H1 (cell line): ENCODE results near the gene ERP29. TPM values are rescaled to one million over a fixed set of nuclear protein-coding genes. Genes with fewer than 3 reads are reported as not detected.

Experiments used
- CTBP2 ChIP-seq: IDR thresholded peaks from 2 replicates; pipeline ENCODE4 v1.7.0; 2011; ENCODE audit warnings: borderline replicate concordance, mild to moderate bottlenecking, moderate library complexity, mixed read lengths, low read length; ENCODE audit not compliant: insufficient read depth, insufficient read length
- FOSL1 ChIP-seq: IDR thresholded peaks from 2 replicates; pipeline ENCODE4 v1.6.1; 2011; ENCODE audit warnings: mild to moderate bottlenecking, low read depth, low read length, moderate library complexity; ENCODE audit not compliant: insufficient read depth
- HDAC2 ChIP-seq, 2 experiments: fragments of 300-600 bp in 1 of 2; sonication (generic) in 1 of 2; IDR thresholded peaks; 2 replicates each; pipeline ENCODE4 v1.6.1; 2011 to 2012; ENCODE audit warnings: low read depth in 2 of 2, low read length in 2 of 2, mild to moderate bottlenecking in 2 of 2, moderate library complexity in 2 of 2, borderline replicate concordance in 1 of 2, inconsistent platforms in 1 of 2
- KDM4A ChIP-seq: IDR thresholded peaks from one replicate; pipeline ENCODE4 v1.7.1; 2012; ENCODE audit warnings: low read depth, mild to moderate bottlenecking, moderate library complexity, low read length, inconsistent platforms; ENCODE audit not compliant: severe bottlenecking
- RNF2 ChIP-seq: fragments of 200-900, 300-1000 bp; sonication (generic); IDR thresholded peaks from 2 replicates; pipeline ENCODE4 v1.7.1; 2016; ENCODE audit warnings: borderline replicate concordance, low read depth, mild to moderate bottlenecking, antibody characterized with exemption, low read length; ENCODE audit not compliant: poor library complexity, severe bottlenecking; ENCODE audit errors: missing control alignments
- RXRA ChIP-seq: IDR thresholded peaks from 2 replicates; pipeline ENCODE4 v1.6.1; 2011; ENCODE audit warnings: low read depth, mild to moderate bottlenecking, low read length, moderate library complexity; ENCODE audit not compliant: insufficient read depth
- polyA plus RNA-seq, 7 experiments: library from polyadenylated mRNA; depleted of rRNA in 3 of 7; stranded (reverse) in 5 of 7; unstranded in 2 of 7; fragments of >200 nt in 5 of 7; fragments of 200-250 nt in 2 of 7; gene quantifications; 1 replicate in 5 of 7; 2 replicates in 1 of 7; 4 replicates in 1 of 7; pipeline versions ENCODE4 v1.2.1 to v1.2.3, GENCODE V29; 2011 to 2013; ENCODE audit warnings: missing spikeins in 2 of 7, mixed read lengths in 2 of 7
- total RNA-seq: library from RNA; stranded (reverse); fragmentation: NEBNext Ultra II Directional; extraction: Animal tissue kit (Norgen Biotek cat#: 25700); gene quantifications from 2 replicates; pipeline ENCODE4 v1.2.1, GENCODE V29; 2021
- TF ChIP-seq, protein P1 (sequence below): fragments of 300-600 bp; sonication (generic); IDR thresholded peaks from 2 replicates; pipeline ENCODE4 v1.7.1; 2012; ENCODE audit warnings: low read length, moderate library complexity, mild to moderate bottlenecking, inconsistent platforms; ENCODE audit not compliant: insufficient replicate concordance

The ERP29 gene
- total and polyA plus RNA-seq, 2 of the 8 experiments (the other 6 are each of a cell fraction or from before 2014, with no cell fraction given): 88.7 to 171 TPM

DNA sequence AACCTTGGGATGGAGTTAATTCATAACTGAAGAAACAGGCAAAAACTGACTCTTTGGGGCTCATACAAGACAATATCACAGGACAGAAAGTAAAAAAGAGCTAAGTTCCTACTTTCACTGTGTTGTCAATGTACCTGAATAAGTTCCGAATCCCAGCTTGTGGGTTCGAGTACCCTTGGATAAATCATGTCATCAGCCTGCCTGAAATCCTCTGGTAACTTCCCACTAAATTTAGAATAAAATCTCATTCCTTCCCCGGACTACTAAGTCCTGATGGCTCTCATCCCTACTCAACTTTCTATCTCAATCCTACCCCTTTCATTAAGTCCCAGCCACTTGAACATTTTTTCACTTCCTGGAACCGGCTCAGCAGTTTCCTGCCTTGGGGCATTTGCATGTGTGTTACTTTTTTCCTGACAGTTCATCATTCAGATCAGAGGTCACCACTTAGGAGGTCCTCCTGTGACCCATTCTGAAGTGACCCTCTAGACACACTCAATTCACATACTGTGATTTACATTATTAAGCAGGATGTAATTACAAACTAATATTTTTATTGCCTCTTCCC, 12.7 kb downstream of the ERP29 start (continued):
- TF ChIP-seq, protein P1, sequence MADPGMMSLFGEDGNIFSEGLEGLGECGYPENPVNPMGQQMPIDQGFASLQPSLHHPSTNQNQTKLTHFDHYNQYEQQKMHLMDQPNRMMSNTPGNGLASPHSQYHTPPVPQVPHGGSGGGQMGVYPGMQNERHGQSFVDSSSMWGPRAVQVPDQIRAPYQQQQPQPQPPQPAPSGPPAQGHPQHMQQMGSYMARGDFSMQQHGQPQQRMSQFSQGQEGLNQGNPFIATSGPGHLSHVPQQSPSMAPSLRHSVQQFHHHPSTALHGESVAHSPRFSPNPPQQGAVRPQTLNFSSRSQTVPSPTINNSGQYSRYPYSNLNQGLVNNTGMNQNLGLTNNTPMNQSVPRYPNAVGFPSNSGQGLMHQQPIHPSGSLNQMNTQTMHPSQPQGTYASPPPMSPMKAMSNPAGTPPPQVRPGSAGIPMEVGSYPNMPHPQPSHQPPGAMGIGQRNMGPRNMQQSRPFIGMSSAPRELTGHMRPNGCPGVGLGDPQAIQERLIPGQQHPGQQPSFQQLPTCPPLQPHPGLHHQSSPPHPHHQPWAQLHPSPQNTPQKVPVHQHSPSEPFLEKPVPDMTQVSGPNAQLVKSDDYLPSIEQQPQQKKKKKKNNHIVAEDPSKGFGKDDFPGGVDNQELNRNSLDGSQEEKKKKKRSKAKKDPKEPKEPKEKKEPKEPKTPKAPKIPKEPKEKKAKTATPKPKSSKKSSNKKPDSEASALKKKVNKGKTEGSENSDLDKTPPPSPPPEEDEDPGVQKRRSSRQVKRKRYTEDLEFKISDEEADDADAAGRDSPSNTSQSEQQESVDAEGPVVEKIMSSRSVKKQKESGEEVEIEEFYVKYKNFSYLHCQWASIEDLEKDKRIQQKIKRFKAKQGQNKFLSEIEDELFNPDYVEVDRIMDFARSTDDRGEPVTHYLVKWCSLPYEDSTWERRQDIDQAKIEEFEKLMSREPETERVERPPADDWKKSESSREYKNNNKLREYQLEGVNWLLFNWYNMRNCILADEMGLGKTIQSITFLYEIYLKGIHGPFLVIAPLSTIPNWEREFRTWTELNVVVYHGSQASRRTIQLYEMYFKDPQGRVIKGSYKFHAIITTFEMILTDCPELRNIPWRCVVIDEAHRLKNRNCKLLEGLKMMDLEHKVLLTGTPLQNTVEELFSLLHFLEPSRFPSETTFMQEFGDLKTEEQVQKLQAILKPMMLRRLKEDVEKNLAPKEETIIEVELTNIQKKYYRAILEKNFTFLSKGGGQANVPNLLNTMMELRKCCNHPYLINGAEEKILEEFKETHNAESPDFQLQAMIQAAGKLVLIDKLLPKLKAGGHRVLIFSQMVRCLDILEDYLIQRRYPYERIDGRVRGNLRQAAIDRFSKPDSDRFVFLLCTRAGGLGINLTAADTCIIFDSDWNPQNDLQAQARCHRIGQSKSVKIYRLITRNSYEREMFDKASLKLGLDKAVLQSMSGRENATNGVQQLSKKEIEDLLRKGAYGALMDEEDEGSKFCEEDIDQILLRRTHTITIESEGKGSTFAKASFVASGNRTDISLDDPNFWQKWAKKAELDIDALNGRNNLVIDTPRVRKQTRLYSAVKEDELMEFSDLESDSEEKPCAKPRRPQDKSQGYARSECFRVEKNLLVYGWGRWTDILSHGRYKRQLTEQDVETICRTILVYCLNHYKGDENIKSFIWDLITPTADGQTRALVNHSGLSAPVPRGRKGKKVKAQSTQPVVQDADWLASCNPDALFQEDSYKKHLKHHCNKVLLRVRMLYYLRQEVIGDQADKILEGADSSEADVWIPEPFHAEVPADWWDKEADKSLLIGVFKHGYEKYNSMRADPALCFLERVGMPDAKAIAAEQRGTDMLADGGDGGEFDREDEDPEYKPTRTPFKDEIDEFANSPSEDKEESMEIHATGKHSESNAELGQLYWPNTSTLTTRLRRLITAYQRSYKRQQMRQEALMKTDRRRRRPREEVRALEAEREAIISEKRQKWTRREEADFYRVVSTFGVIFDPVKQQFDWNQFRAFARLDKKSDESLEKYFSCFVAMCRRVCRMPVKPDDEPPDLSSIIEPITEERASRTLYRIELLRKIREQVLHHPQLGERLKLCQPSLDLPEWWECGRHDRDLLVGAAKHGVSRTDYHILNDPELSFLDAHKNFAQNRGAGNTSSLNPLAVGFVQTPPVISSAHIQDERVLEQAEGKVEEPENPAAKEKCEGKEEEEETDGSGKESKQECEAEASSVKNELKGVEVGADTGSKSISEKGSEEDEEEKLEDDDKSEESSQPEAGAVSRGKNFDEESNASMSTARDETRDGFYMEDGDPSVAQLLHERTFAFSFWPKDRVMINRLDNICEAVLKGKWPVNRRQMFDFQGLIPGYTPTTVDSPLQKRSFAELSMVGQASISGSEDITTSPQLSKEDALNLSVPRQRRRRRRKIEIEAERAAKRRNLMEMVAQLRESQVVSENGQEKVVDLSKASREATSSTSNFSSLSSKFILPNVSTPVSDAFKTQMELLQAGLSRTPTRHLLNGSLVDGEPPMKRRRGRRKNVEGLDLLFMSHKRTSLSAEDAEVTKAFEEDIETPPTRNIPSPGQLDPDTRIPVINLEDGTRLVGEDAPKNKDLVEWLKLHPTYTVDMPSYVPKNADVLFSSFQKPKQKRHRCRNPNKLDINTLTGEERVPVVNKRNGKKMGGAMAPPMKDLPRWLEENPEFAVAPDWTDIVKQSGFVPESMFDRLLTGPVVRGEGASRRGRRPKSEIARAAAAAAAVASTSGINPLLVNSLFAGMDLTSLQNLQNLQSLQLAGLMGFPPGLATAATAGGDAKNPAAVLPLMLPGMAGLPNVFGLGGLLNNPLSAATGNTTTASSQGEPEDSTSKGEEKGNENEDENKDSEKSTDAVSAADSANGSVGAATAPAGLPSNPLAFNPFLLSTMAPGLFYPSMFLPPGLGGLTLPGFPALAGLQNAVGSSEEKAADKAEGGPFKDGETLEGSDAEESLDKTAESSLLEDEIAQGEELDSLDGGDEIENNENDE: no peak
- no peak for TF ChIP-seq CTBP2
- TF ChIP-seq HDAC2 (IDR thresholded peaks at IDR 0.05; ENCODE audit: borderline replicate concordance in 1 of 2, low read depth in 2 of 2, low read length in 2 of 2): no peak
- TF ChIP-seq RNF2: no peak
- no peak for TF ChIP-seq KDM4A
- TF ChIP-seq RXRA: no peak
- TF ChIP-seq FOSL1: no peak
